A673 (cell line): ENCODE results near the gene TMEM18.

ENCODE experiments used
- CTCF ChIP-seq: fragments of 300-800, 200-600 bp; sonication (generic); conservative IDR thresholded peaks from 2 replicates; pipeline ENCODE4 v1.5.1; 2017; ENCODE audit warnings: low read depth, mild to moderate bottlenecking, antibody characterized with exemption, low read length, moderate library complexity, mixed read lengths
- EZH2 ChIP-seq: fragments of 200-600 bp; sonication (generic); IDR thresholded peaks from 2 replicates; pipeline ENCODE4 v1.6.1; 2017; ENCODE audit warnings: borderline replicate concordance, low read depth, mild to moderate bottlenecking, mixed read lengths, antibody characterized with exemption, low read length; ENCODE audit not compliant: poor library complexity, severe bottlenecking

- TF ChIP-seq CTCF (no peak), EZH2 (no peak)
Observed at GRCh38 chr2:632471-632870, 44.7 kb downstream of the TMEM18 start.
